Muscle of arm (tissue), 12 donors: Measurements from ENCODE around the gene MYL6B. TPM values are rescaled to one million over a fixed set of nuclear protein-coding genes. Genes with fewer than 3 reads are reported as not detected.

Experiments
- DNase-seq: peaks from one replicate; pipeline ENCODE4 v3.0.0-alpha.2; 2013
- polyA plus RNA-seq, 12 donors: library from polyadenylated mRNA; unstranded; fragments of 120-200 nt; gene quantifications; one replicate each; pipeline ENCODE4 v1.2.1, GENCODE V29; 2013; ENCODE audit not compliant: insufficient read length in 12 of 12

The MYL6B gene
- polyA plus RNA-seq, 12 donors: 364 to 1,212 (median 828) TPM

DNA sequence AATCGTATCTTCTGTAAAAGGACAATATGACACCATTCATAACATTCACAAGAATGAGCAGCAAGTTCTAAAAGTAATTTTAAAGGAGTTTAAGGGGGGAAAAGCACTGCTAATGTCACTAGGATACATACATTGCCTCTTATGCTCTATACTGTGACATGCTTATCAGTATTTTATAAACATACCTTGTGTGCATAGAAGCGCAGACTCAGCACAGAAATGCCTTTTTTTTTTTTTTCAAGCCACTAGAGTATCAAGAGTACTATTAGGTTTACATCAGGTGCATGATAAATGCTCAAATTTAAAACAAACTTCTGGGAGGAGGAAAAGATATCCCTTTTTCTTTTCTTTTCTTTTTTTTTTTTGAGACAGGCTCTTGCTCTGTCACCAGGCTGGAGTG is 50.5 kb downstream of the MYL6B start:
- no peak for DNase-seq

DNA sequence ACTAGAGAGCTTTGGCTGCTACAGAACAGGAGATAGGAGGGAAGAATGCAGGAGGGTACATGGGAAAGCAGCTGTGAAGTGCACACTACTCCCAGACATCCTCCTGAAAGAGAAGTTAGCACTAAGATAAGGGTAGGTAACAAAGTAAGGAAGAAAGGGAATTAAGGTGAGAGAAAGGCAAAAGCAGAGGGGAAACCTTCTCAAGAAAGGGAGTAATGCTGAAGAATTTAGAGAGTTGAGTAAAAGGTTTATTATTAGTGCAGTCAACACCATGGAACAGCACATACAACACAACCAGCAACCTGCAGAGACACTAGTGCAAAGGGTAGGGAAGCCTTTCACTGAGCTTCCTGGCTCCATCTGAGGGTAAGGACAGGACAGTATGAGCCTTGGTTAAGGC is 51.9 kb downstream of the MYL6B start:
- DNase-seq: no peak

DNA sequence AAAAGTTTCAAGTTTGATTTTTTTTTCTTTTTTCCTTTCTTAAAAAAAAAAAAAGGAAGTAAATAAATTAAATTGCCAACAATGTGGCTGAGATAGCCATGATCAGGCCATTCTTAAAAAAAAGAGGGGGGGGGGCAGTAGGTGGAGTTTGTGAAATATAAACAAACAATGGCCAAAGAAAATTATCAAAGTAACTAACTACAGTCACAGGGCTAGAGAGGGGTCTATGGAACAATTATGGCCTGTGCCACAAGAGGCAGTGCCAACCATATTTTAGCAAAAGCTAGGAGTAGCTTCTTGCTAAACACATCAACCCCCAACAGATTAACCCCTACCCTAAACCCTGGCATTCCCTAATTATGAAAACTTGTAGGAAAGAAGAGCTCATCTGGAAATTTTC is 53.1 kb downstream of the MYL6B start:
- no peak for DNase-seq

DNA sequence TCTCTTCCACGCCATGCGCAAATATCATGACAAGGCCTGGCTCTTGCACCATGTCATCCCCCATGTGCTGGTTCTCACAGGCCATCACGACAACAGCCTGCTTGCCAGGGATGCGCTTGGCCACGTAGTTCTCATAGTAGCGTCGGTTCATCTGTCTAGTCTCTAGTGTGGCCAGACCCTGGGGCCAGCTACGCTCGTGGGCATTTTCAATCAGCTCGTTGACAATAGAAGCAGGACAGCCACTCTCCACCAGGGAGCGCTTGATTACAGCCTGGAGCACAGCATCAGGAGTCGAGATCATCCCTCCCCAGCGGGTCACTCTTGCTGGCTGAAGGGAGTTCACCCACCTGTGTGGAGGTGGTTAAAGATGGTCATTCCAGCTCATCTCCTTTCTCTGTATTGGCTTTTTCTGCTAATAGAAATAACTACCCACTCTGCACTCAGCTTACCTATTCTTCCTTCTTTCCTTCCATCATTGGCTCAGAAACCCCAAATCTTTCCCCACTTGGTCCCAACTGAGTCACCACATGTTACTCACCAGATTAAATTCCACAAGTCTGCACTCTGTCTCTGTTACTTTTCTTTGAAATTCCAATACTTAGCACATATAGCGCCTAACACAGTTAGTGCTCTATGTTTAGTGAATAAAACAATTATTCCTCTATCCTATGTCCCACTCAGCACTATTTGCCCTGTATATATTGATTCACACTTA is 54.2 kb downstream of the MYL6B start:
- DNase-seq: no peak

Other genes with a start within 250 kb of the MYL6B start
- gene PYM1, start 224.7 kb upstream of the MYL6B start, polyA plus RNA-seq: 10 to 100 TPM in 11 of 12 donors, not detected in 1; 18.2 to 35.9 (median 21.8) TPM
- gene DGKA, start 221.4 kb upstream of the MYL6B start, polyA plus RNA-seq: 100 to 1,000 TPM in 1 of 12 donors, 10 to 100 TPM in 9, not detected in 2; 10.1 to 108 (median 15.3) TPM
- gene PMEL, start 186.5 kb upstream of the MYL6B start, polyA plus RNA-seq: 10 to 100 TPM in 3 of 12 donors, 1 to 10 TPM in 4, under 1 TPM in 3, not detected in 2; 0.58 to 51.6 (median 1.9) TPM
- gene CDK2, start 185.8 kb upstream of the MYL6B start, polyA plus RNA-seq: 10 to 100 TPM in 11 of 12 donors, not detected in 1; 20.1 to 59.4 (median 30.2) TPM
- gene RAB5B, start 178.5 kb upstream of the MYL6B start, polyA plus RNA-seq: 100 to 1,000 TPM in 11 of 12 donors, not detected in 1; 115 to 151 (median 130) TPM
- gene SUOX, start 155.3 kb upstream of the MYL6B start, polyA plus RNA-seq: 10 to 100 TPM in 11 of 12 donors, not detected in 1; 12.0 to 30.1 (median 14.7) TPM
- gene IKZF4, start 131.5 kb upstream of the MYL6B start, polyA plus RNA-seq: 10 to 100 TPM in 2 of 12 donors, 1 to 10 TPM in 9, not detected in 1; 6.4 to 18.9 (median 8.8) TPM
- gene RPS26, start 110.7 kb upstream of the MYL6B start, polyA plus RNA-seq: 100 to 1,000 TPM in 11 of 12 donors, not detected in 1; 101 to 603 (median 433) TPM
- 1,000 to 10,000 TPM in 1 of 12 donors, 100 to 1,000 TPM in 11; 119 to 2,162 (median 195) TPM for gene ERBB3, start 72.4 kb upstream of the MYL6B start, polyA plus RNA-seq
- 100 to 1,000 TPM in 9 of 12 donors, 10 to 100 TPM in 2, not detected in 1; 94.9 to 156 (median 115) TPM for gene PA2G4, start 48.0 kb upstream of the MYL6B start, polyA plus RNA-seq
- gene RPL41, start 36.0 kb upstream of the MYL6B start, polyA plus RNA-seq: over 10,000 TPM in 1 of 12 donors, 1,000 to 10,000 TPM in 11; 2,042 to 11,980 (median 5,603) TPM
- gene ZC3H10, start 34.3 kb upstream of the MYL6B start, polyA plus RNA-seq: 1 to 10 TPM in 11 of 12 donors, not detected in 1; 3.3 to 8.8 (median 5.0) TPM
- 10 to 100 TPM in 11 of 12 donors, not detected in 1; 40.1 to 83.4 (median 75.0) TPM for gene ESYT1, start 24.3 kb upstream of the MYL6B start, polyA plus RNA-seq
- 1,000 to 10,000 TPM in 11 of 12 donors, not detected in 1; 1,137 to 1,762 (median 1,374) TPM for gene MYL6, start 5.8 kb downstream of the MYL6B start, polyA plus RNA-seq
- 100 to 1,000 TPM in 1 of 12 donors, 10 to 100 TPM in 10, not detected in 1; 56.4 to 105 (median 65.4) TPM for gene SMARCC2, start 36.9 kb downstream of the MYL6B start, polyA plus RNA-seq
- 10 to 100 TPM in 11 of 12 donors, not detected in 1; 35.3 to 47.1 (median 41.8) TPM for gene RNF41, start 69.3 kb downstream of the MYL6B start, polyA plus RNA-seq
- 10 to 100 TPM in 11 of 12 donors, not detected in 1; 14.7 to 36.7 (median 17.3) TPM for gene NABP2, start 71.8 kb downstream of the MYL6B start, polyA plus RNA-seq
- gene SLC39A5, start 77.5 kb downstream of the MYL6B start, polyA plus RNA-seq: 10 to 100 TPM in 1 of 12 donors, 1 to 10 TPM in 2, under 1 TPM in 7, not detected in 2; 0.13 to 85.4 (median 0.59) TPM
- gene ANKRD52, start 105.8 kb downstream of the MYL6B start, polyA plus RNA-seq: 10 to 100 TPM in 11 of 12 donors, not detected in 1; 12.6 to 25.2 (median 17.7) TPM
- gene COQ10A, start 114.4 kb downstream of the MYL6B start, polyA plus RNA-seq: 10 to 100 TPM in 11 of 12 donors, not detected in 1; 13.5 to 32.5 (median 17.4) TPM
- 100 to 1,000 TPM; 136 to 255 (median 226) TPM for gene CS, start 147.7 kb downstream of the MYL6B start, polyA plus RNA-seq
- 10 to 100 TPM in 11 of 12 donors, not detected in 1; 36.5 to 90.7 (median 57.4) TPM for gene CNPY2, start 163.4 kb downstream of the MYL6B start, polyA plus RNA-seq
- 10 to 100 TPM in 11 of 12 donors, not detected in 1; 30.5 to 85.6 (median 47.9) TPM for gene PAN2, start 181.4 kb downstream of the MYL6B start, polyA plus RNA-seq
- gene IL23A, start 186.3 kb downstream of the MYL6B start, polyA plus RNA-seq: 1 to 10 TPM in 1 of 12 donors, under 1 TPM in 7, not detected in 4; 0.26 to 2.2 (median 0.58) TPM
- 100 to 1,000 TPM in 2 of 12 donors, 10 to 100 TPM in 9, not detected in 1; 33.4 to 116 (median 56.4) TPM for gene STAT2, start 207.5 kb downstream of the MYL6B start, polyA plus RNA-seq
- under 1 TPM in 3 of 12 donors, not detected in 9; 0.07 to 0.12 (median 0.11) TPM for gene APOF, start 210.3 kb downstream of the MYL6B start, polyA plus RNA-seq